ENCODE results near the gene RNF14. TPM values are rescaled to one million over a fixed set of nuclear protein-coding genes. Genes with fewer than 3 reads are reported as not detected.

RNF14 gene
- total and polyA plus RNA-seq, 10 of the 15 experiments (the other 5 are each of a cell fraction or from before 2014, with no cell fraction given): 13.2 to 41.8 (median 28.3) TPM

GRCh38 chr5:141965071-141965470 lies 3.8 kb upstream of the RNF14 start:
- 94% methylated on average over 6 of the region's 7 CpGs for WGBS (ENCODE audit: insufficient coverage, insufficient replicate concordance, low lambda C conversion rate, missing lambda C conversion rate)
- DNase-seq (ENCODE audit: low read depth, low spot score) (no peak), FAIRE-seq (no peak), ATAC-seq (no peak)
- TF ChIP-seq NRF1 (conservative IDR thresholded peaks at IDR 0.05; ENCODE audit: low read depth, low read length) (no peak), ZBTB40 (IDR thresholded peaks at IDR 0.05; ENCODE audit: borderline replicate concordance) (no peak), E2F4 (IDR thresholded peaks at IDR 0.05; ENCODE audit: low read depth, low read length) (no peak), MXI1 (IDR thresholded peaks at IDR 0.05; ENCODE audit: low read depth, low read length) (no peak), USF1 (IDR thresholded peaks at IDR 0.05; ENCODE audit: borderline replicate concordance, extremely low read length, insufficient read depth, low read depth, low read length) (no peak), NBN (IDR thresholded peaks at IDR 0.05) (no peak), ZBTB33 (IDR thresholded peaks at IDR 0.05) (no peak), NKRF (conservative IDR thresholded peaks at IDR 0.05) (no peak), TARDBP (IDR thresholded peaks at IDR 0.05; ENCODE audit: borderline replicate concordance) (no peak)
- Histone ChIP-seq H3K9me3 (replicated peaks; ENCODE audit: control insufficient read depth, insufficient read depth, low read length) (no peaks in the 10 kb centered on the region), H3K79me2 (ENCODE audit: control insufficient read depth, insufficient read depth, low read length) (peaks cover 9% of the 10 kb centered on the region), H4K20me1 (ENCODE audit: control insufficient read depth, insufficient read depth) (no peaks in the 10 kb centered on the region), H3K4me3 (no peak overlapping the region), H3K9ac (ENCODE audit: control insufficient read depth, insufficient read depth, low read length) (no peak overlapping the region), H3K4me1 (ENCODE audit: control insufficient read depth, insufficient read depth, low read length) (peaks cover 3% of the 10 kb centered on the region), H3K27me3 (replicated peaks in 1 of 2; ENCODE audit: control insufficient read depth in 2 of 2, insufficient read depth in 2 of 2, low read length in 1 of 2) (no peaks in the 10 kb centered on the region), H3K36me3 (ENCODE audit: control insufficient read depth in 2 of 2, insufficient read depth in 2 of 2, low read length in 1 of 2) (no peaks in the 10 kb centered on the region), H3K27ac (ENCODE audit: control insufficient read depth, insufficient read depth) (no peak overlapping the region), H2AFZ (ENCODE audit: control insufficient read depth, low read depth, low read length) (no peak overlapping the region), H3K4me2 (ENCODE audit: control insufficient read depth, insufficient read depth) (no peak overlapping the region)
- intact Hi-C loops (cut with micrococcal nuclease; ENCODE audit: unreplicated experiment) (loop anchor here (10.0 kb wide), 2 partner anchors 300 to 370 kb away; no protein-coding TSS in a partner anchor), in situ Hi-C loops (cut with MboI) (no loop called here)
- RAD21 ChIA-PET (ENCODE audit: unreplicated experiment): interaction anchor here (1.5 kb wide), 1 partner anchor 273 kb away, joined by 3 read pairs; no protein-coding TSS in a partner anchor
- CTCF ChIA-PET: interaction anchor here (0.6 to 2.1 kb wide), 3 partner anchors 86 to 299 kb away, joined by 3 to 11 read pairs (median 3); no protein-coding TSS in a partner anchor
- BruUV-seq (replicated peaks): no TSS peak
- POLR2A ChIA-PET: interaction anchor here (1.2 kb wide), 1 partner anchor 314 kb away, joined by 3 read pairs; the partner anchor contains the start of gene FCHSD1
- SMC1A ChIA-PET (ENCODE audit: uncharacterized antibody, unreplicated experiment): interaction anchor here (0.7 kb wide), 1 partner anchor 1743 kb away, joined by 3 read pairs; no protein-coding TSS in a partner anchor
